Kidney (tissue), 14 donors: ENCODE measurements around the gene RIN3. TPM values are rescaled to one million over a fixed set of nuclear protein-coding genes. Genes with fewer than 3 reads are reported as not detected.
A peak's percentile ranks its signal among the peaks of the same experiment; 100 is the strongest.

ENCODE experiments used
- DNase-seq, 5 donors: peaks; one replicate each; pipeline ENCODE4 v3.0.0-alpha.2; 2013 to 2020
- FAIRE-seq: peaks from 2 replicates; lab custom pipeline; 2012; peaks lifted over from hg19 to GRCh38; lab: Jason Lieb, UNC
- H3K27ac ChIP-seq, 2 donors: one replicate each; pipeline ENCODE4 v1.7.0; 2013; ENCODE audit warnings: low read depth in 2 of 2, low read length in 2 of 2, inconsistent platforms in 1 of 2
- H3K27me3 ChIP-seq: one replicate; pipeline ENCODE4 v1.7.1; 2013; ENCODE audit warnings: low read length, inconsistent platforms; ENCODE audit not compliant: control insufficient read depth, insufficient read depth
- H3K36me3 ChIP-seq, 3 donors: one replicate each; pipeline versions ENCODE4 v1.7.0 to v1.7.1; 2013; ENCODE audit warnings: low read length in 3 of 3, control low read depth in 1 of 3, inconsistent platforms in 1 of 3; ENCODE audit not compliant: insufficient read depth in 3 of 3, control insufficient read depth in 2 of 3
- H3K4me1 ChIP-seq, 3 donors: one replicate each; pipeline versions ENCODE4 v1.7.0 to v1.7.1; 2013; ENCODE audit warnings: low read length in 3 of 3, inconsistent platforms in 1 of 3, low read depth in 1 of 3; ENCODE audit not compliant: control insufficient read depth in 2 of 3, insufficient read depth in 2 of 3
- H3K4me3 ChIP-seq, 3 donors: one replicate each; pipeline versions ENCODE4 v1.7.0 to v1.8.1; 2013; ENCODE audit warnings: low read length in 3 of 3, control low read depth in 1 of 3, inconsistent platforms in 1 of 3
- H3K9ac ChIP-seq, 3 donors: one replicate each; pipeline versions ENCODE4 v1.7.0 to v1.7.1; 2013; ENCODE audit warnings: low read length in 3 of 3, control low read depth in 1 of 3, inconsistent platforms in 1 of 3
- H3K9me3 ChIP-seq, 3 donors: one replicate each; pipeline versions ENCODE4 v1.7.0 to v1.7.1; 2013; ENCODE audit warnings: low read length in 3 of 3, control low read depth in 1 of 3, inconsistent platforms in 1 of 3; ENCODE audit not compliant: control insufficient read depth in 2 of 3, insufficient read depth in 1 of 3
- intact Hi-C: fragments of 100-400 bp; cut with DNase I; formaldehyde crosslinking; loops from one replicate; pipeline ENCODE4 v1.11.1; 2022
- polyA plus RNA-seq: library from polyadenylated mRNA; stranded (reverse); fragments of 350-450 nt; fragmentation: Illumina TruSeq; extraction: RNeasy Lipid Tissue Mini Kit (QIAGEN cat#74804); gene quantifications from one replicate; pipeline ENCODE4 v1.2.3, GENCODE V29; 2014; ENCODE audit warnings: low read depth, low replicate concordance; ENCODE audit not compliant: insufficient read depth
- total RNA-seq: library from RNA; stranded (reverse); fragmentation: NEBNext Ultra II Directional; extraction: Animal tissue kit (Norgen Biotek cat#: 25700); gene quantifications from one replicate; pipeline ENCODE4 v1.2.1, GENCODE V29; 2021
- TF ChIP-seq, protein P1 (sequence below): IDR thresholded peaks from 3 replicates; pipeline ENCODE4 v1.5.1; 2012; ENCODE audit warnings: mild to moderate bottlenecking, moderate library complexity, borderline replicate concordance; ENCODE audit not compliant: insufficient read depth; ENCODE audit errors: extremely low read depth
- donor health status: control.
- donor health status: control.
- donor health status: control.
- donor health status: control.
- donor health status: control.
- donor health status: DM: yes; HTN: yes; CAD: no.
- donor health status: Normal renal cell carcinoma (clear cell type).

The RIN3 gene
- total and polyA plus RNA-seq, 2 donors from 2014 or later, result 7.1 to 30.4 TPM

GRCh38 chr14:92647797-92648279 lies 134.3 kb downstream of the RIN3 start:
- H3K4me3 ChIP-seq, result no peak overlapping the region
- TF ChIP-seq, protein P1, sequence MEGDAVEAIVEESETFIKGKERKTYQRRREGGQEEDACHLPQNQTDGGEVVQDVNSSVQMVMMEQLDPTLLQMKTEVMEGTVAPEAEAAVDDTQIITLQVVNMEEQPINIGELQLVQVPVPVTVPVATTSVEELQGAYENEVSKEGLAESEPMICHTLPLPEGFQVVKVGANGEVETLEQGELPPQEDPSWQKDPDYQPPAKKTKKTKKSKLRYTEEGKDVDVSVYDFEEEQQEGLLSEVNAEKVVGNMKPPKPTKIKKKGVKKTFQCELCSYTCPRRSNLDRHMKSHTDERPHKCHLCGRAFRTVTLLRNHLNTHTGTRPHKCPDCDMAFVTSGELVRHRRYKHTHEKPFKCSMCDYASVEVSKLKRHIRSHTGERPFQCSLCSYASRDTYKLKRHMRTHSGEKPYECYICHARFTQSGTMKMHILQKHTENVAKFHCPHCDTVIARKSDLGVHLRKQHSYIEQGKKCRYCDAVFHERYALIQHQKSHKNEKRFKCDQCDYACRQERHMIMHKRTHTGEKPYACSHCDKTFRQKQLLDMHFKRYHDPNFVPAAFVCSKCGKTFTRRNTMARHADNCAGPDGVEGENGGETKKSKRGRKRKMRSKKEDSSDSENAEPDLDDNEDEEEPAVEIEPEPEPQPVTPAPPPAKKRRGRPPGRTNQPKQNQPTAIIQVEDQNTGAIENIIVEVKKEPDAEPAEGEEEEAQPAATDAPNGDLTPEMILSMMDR, result no peak
- no peak overlapping the region for H3K27ac ChIP-seq
- no peak overlapping the region for H3K9ac ChIP-seq
- intact Hi-C loops, result no loop called here
- no peaks in the 10 kb centered on the region for H3K27me3 ChIP-seq
- FAIRE-seq (no peak), DNase-seq (peak in 1 of 5 donors; percentile 28)
- no peaks in the 10 kb centered on the region for H3K9me3 ChIP-seq
- H3K36me3 ChIP-seq, result no peaks in the 10 kb centered on the region
- peaks cover 0 to 3% (median 0%) of the 10 kb centered on the region in 3 donors for H3K4me1 ChIP-seq

DNA sequence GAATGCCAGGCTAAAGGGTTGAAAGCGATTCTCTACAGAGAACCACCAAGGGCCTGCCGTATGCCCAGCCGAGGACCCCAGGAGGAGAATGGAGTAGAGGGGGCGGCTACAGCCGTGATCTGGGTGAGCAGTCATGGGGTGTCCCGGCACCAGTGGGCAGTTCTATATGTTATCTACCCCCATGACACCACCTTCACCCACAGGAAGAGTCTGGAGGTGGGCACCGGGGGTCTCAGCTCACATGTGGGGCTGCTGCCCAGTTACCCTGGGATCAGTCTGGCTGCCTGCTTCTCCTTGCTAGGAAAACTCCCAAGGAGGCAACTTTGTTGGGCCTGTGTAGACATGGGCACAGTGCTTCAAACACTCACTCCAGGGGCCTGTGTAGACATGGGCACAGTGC lies 135.5 kb downstream of the RIN3 start:
- intact Hi-C loops, result no loop called here
- H3K4me1 ChIP-seq, result peaks cover 0 to 3% (median 0%) of the 10 kb centered on the region in 3 donors
- H3K36me3 ChIP-seq, result no peaks in the 10 kb centered on the region
- DNase-seq (peak in 1 of 5 donors; percentile 66), FAIRE-seq (no peak)
- H3K4me3 ChIP-seq, result no peak overlapping the region
- H3K27ac ChIP-seq, result no peak overlapping the region
- TF ChIP-seq, protein P1, result no peak
- H3K27me3 ChIP-seq, result no peaks in the 10 kb centered on the region
- no peak overlapping the region for H3K9ac ChIP-seq
- no peaks in the 10 kb centered on the region for H3K9me3 ChIP-seq

DNA sequence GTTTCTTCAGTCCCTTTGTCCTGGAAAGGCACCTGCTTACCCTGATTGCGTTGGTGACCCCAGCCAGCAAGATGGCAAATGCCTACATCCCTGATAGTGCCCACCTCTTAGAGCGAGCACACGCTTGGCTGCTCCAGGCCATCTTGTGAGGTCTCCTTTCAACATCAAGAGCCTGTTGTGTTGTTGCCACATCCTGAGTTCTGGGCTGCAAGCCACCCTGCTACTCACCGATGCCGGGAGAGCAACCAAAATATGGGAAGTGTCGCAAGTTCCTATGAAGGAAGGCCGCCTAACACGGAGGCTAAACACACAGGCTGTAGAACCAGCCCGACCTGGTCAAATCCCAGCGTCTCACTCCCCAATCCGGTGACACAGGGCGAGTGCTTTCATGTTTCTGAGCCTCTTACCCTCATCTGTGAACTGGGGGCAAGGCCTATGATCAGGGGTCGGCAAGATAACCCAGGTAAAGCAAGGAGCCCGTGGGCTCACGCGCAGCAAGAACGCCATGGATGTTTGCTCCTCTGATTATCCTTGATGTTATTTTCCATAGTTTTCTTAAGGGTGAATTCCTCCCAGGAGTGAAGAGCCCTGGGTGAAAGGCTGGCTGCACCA lies 136.5 kb downstream of the RIN3 start:
- intact Hi-C loops, result no loop called here
- peaks cover 0 to 3% (median 0%) of the 10 kb centered on the region in 3 donors for H3K4me1 ChIP-seq

More for the DNA sequence above, 136.5 kb downstream of the RIN3 start:
- Histone ChIP-seq H3K4me3 (no peak overlapping the region), H3K9me3 (no peaks in the 10 kb centered on the region), H3K27me3 (no peaks in the 10 kb centered on the region), H3K9ac (no peak overlapping the region), H3K27ac (no peak overlapping the region), H3K36me3 (no peaks in the 10 kb centered on the region)
- DNase-seq (peak in 1 of 5 donors; percentile 73), FAIRE-seq (no peak)
- TF ChIP-seq, protein P1, result no peak
